CD14-positive monocyte (primary cell): Measurements from ENCODE around the gene ACTA1. TPM values are rescaled to one million over a fixed set of nuclear protein-coding genes. Genes with fewer than 3 reads are reported as not detected.

ENCODE experiments used
- DNase-seq, 3 donors: peaks; one replicate each; pipeline ENCODE4 v3.0.0-alpha.2; 2011 to 2022
- H2AFZ ChIP-seq: 2 replicates; pipeline ENCODE4 v1.6.0; 2012; ENCODE audit warnings: mild to moderate bottlenecking, low read depth, low read length, inconsistent platforms; ENCODE audit not compliant: insufficient read depth, poor library complexity, severe bottlenecking
- H3K27ac ChIP-seq, 2 donors: 1 replicate in 1 of 2; 2 replicates in 1 of 2; pipeline ENCODE4 v1.5.1; 2012 to 2013; ENCODE audit warnings: low read length in 2 of 2, control low read depth in 1 of 2, inconsistent platforms in 1 of 2, low read depth in 1 of 2, mild to moderate bottlenecking in 1 of 2
- H3K27me3 ChIP-seq, 2 donors: one replicate each; pipeline versions ENCODE4 v1.6.0 to v1.6.1; 2011 to 2013; ENCODE audit warnings: low read length in 2 of 2; ENCODE audit not compliant: control insufficient read depth in 2 of 2, insufficient read depth in 2 of 2
- H3K36me3 ChIP-seq, 2 donors: replicated peaks in 1 of 2; 1 replicate in 1 of 2; 2 replicates in 1 of 2; pipeline versions ENCODE4 v1.5.1 to v1.6.1; 2012 to 2013; ENCODE audit warnings: low read length in 2 of 2, control low read depth in 1 of 2, inconsistent platforms in 1 of 2, mild to moderate bottlenecking in 1 of 2; ENCODE audit not compliant: insufficient read depth in 2 of 2, control insufficient read depth in 1 of 2
- H3K4me1 ChIP-seq, 2 donors: 1 replicate in 1 of 2; 2 replicates in 1 of 2; pipeline versions ENCODE4 v1.5.1 to v1.6.1; 2012 to 2013; ENCODE audit warnings: low read length in 2 of 2, control low read depth in 1 of 2, inconsistent platforms in 1 of 2, mild to moderate bottlenecking in 1 of 2, moderate library complexity in 1 of 2; ENCODE audit not compliant: insufficient read depth in 2 of 2, control insufficient read depth in 1 of 2
- H3K4me2 ChIP-seq: replicated peaks from 2 replicates; pipeline ENCODE3; 2012; ENCODE audit warnings: low read length, moderate library complexity, mild to moderate bottlenecking; ENCODE audit not compliant: poor library complexity, severe bottlenecking; ENCODE audit errors: extremely low read depth
- H3K4me3 ChIP-seq, 3 experiments: fragments of 200-600 bp in 1 of 3; sonication (generic) in 1 of 3; replicated peaks in 1 of 3; 1 replicate in 2 of 3; 2 replicates in 1 of 3; pipeline ENCODE4 v1.5.1; 2011 to 2013; ENCODE audit warnings: low read length in 3 of 3, mild to moderate bottlenecking in 3 of 3, control low read depth in 2 of 3, low read depth in 2 of 3, inconsistent platforms in 1 of 3, moderate library complexity in 1 of 3
- H3K79me2 ChIP-seq: 2 replicates; pipeline ENCODE4 v1.6.0; 2012; ENCODE audit warnings: mild to moderate bottlenecking, control low read depth, inconsistent platforms, low read length, moderate library complexity; ENCODE audit not compliant: insufficient read depth
- H3K9ac ChIP-seq: 2 replicates; pipeline ENCODE4 v1.6.0; 2017; ENCODE audit warnings: low read length, mild to moderate bottlenecking; ENCODE audit not compliant: insufficient read depth, poor library complexity, severe bottlenecking
- H3K9me3 ChIP-seq, 2 donors: replicated peaks in 1 of 2; 1 replicate in 1 of 2; 2 replicates in 1 of 2; pipeline versions ENCODE4 v1.5.1 to v1.6.1; 2012 to 2013; ENCODE audit warnings: low read length in 2 of 2, control low read depth in 1 of 2; ENCODE audit not compliant: control insufficient read depth in 1 of 2, insufficient read depth in 1 of 2
- H4K20me1 ChIP-seq: 2 replicates; pipeline ENCODE4 v1.6.0; 2012; ENCODE audit warnings: mild to moderate bottlenecking, low read length, control low read depth, moderate library complexity; ENCODE audit not compliant: insufficient read depth
- H3K27ac Mint-ChIP-seq, 7 donors: one replicate each; pipeline ENCODE4 v1.8.0; 2020; ENCODE audit warnings: mild to moderate bottlenecking in 7 of 7, mixed read lengths in 7 of 7, moderate library complexity in 6 of 7, inconsistent platforms in 2 of 7
- H3K27me3 Mint-ChIP-seq, 3 donors: one replicate each; pipeline ENCODE4 v1.8.0; 2021 to 2022; ENCODE audit warnings: low read depth in 3 of 3, mild to moderate bottlenecking in 3 of 3, mixed read lengths in 3 of 3, moderate library complexity in 3 of 3, inconsistent platforms in 1 of 3
- H3K36me3 Mint-ChIP-seq, 2 donors: one replicate each; pipeline ENCODE4 v1.8.0; 2020; ENCODE audit warnings: mixed read lengths in 2 of 2, inconsistent platforms in 1 of 2, mild to moderate bottlenecking in 1 of 2
- H3K4me1 Mint-ChIP-seq: one replicate; pipeline ENCODE4 v1.8.0; 2020; ENCODE audit warnings: mild to moderate bottlenecking, mixed read lengths
- H3K4me3 Mint-ChIP-seq, 2 donors: one replicate each; pipeline ENCODE4 v1.8.0; 2020; ENCODE audit warnings: mild to moderate bottlenecking in 2 of 2, mixed read lengths in 2 of 2, moderate library complexity in 1 of 2
- H3K9me3 Mint-ChIP-seq, 7 donors: one replicate each; pipeline ENCODE4 v1.8.0; 2020 to 2022; ENCODE audit warnings: mixed read lengths in 7 of 7, mild to moderate bottlenecking in 6 of 7, moderate library complexity in 6 of 7, inconsistent platforms in 2 of 7
- CTCF ChIP-seq: fragments of 200-600 bp; IDR thresholded peaks from one replicate; pipeline ENCODE4 v1.8.0; 2022; ENCODE audit warnings: antibody characterized with exemption, mild to moderate bottlenecking
- WGBS: methylation state at CpG from one replicate; pipeline ENCODE4 v1.1.5; 2013; ENCODE audit warnings: missing lambda C conversion rate; ENCODE audit not compliant: insufficient coverage; 5-methylcytosine and 5-hydroxymethylcytosine counted together
- intact Hi-C, 2 donors: fragments of 100-400 bp; cut with micrococcal nuclease; formaldehyde crosslinking; loops; one replicate each; pipeline versions ENCODE4 v1.15.0 to v1.15.1; 2023
- polyA plus RNA-seq, 3 donors: library from polyadenylated mRNA; depleted of rRNA in 1 of 3; unstranded in 2 of 3; stranded (reverse) in 1 of 3; fragments of 300-500 nt in 2 of 3; fragments of >200 nt in 1 of 3; fragmentation: Illumina TruSeq in 2 of 3; gene quantifications; 1 replicate in 2 of 3; 2 replicates in 1 of 3; pipeline ENCODE4 v1.2.3, GENCODE V29; 2012 to 2021

ACTA1 gene
- polyA plus RNA-seq, 3 donors = 0.72 TPM; not detected in 2

GRCh38 chr1:229456016-229456415, 22.1 kb upstream of the ACTA1 start:
- no peak for TF ChIP-seq CTCF
- H3K4me3 ChIP-seq = no peak overlapping the region
- H4K20me1 ChIP-seq = no peaks in the 10 kb centered on the region
- H2AFZ ChIP-seq = no peak overlapping the region
- H3K4me3 Mint-ChIP-seq = no peak overlapping the region
- no peak overlapping the region for H3K27ac ChIP-seq
- H3K9me3 ChIP-seq = no peaks in the 10 kb centered on the region
- H3K36me3 ChIP-seq = peaks cover 69 to 96% of the 10 kb centered on the region in 2 donors
- H3K27ac Mint-ChIP-seq = no peak overlapping the region
- H3K27me3 ChIP-seq = no peaks in the 10 kb centered on the region
- no peak overlapping the region for H3K9ac ChIP-seq
- no peaks in the 10 kb centered on the region for H3K79me2 ChIP-seq
- no CpG with 5 or more reads among the region's 3 CpGs for WGBS
- H3K4me1 ChIP-seq = no peaks in the 10 kb centered on the region
- intact Hi-C loops = no loop called here
- no peaks in the 10 kb centered on the region for H3K9me3 Mint-ChIP-seq
- H3K4me1 Mint-ChIP-seq = no peaks in the 10 kb centered on the region
- no peak overlapping the region for H3K4me2 ChIP-seq
- H3K36me3 Mint-ChIP-seq = peaks cover 71 to 85% of the 10 kb centered on the region in 2 donors
- DNase-seq = no peak
- no peaks in the 10 kb centered on the region for H3K27me3 Mint-ChIP-seq

- Histone ChIP-seq H3K4me3 (no peak overlapping the region), H3K79me2 (no peaks in the 10 kb centered on the region), H3K9ac (no peak overlapping the region), H3K4me1 (no peaks in the 10 kb centered on the region), H3K36me3 (peaks cover 63 to 93% of the 10 kb centered on the region in 2 donors), H2AFZ (no peak overlapping the region), H3K9me3 (no peaks in the 10 kb centered on the region), H3K27ac (no peak overlapping the region), H3K4me2 (no peak overlapping the region), H4K20me1 (no peaks in the 10 kb centered on the region), H3K27me3 (no peaks in the 10 kb centered on the region)
- Mint-ChIP-seq H3K9me3 (peaks cover 0 to 2% (median 0%) of the 10 kb centered on the region in 7 donors), H3K4me3 (no peak overlapping the region), H3K36me3 (peaks cover 64 to 85% of the 10 kb centered on the region in 2 donors), H3K27ac (no peak overlapping the region), H3K4me1 (no peaks in the 10 kb centered on the region), H3K27me3 (no peaks in the 10 kb centered on the region)
- DNase-seq = no peak
- no peak for TF ChIP-seq CTCF
- WGBS = 100% methylated on average over 2 of the region's 4 CpGs
- intact Hi-C loops = no loop called here
Measured at GRCh38 chr1:229454056-229454455, 20.2 kb upstream of the ACTA1 start.
